ENCODE measurements around the gene MAGI1. TPM values are rescaled to one million over a fixed set of nuclear protein-coding genes. Genes with fewer than 3 reads are reported as not detected.

Gene MAGI1
- total RNA-seq, 1 experiment from 2014 or later: 58.2 TPM

DNA sequence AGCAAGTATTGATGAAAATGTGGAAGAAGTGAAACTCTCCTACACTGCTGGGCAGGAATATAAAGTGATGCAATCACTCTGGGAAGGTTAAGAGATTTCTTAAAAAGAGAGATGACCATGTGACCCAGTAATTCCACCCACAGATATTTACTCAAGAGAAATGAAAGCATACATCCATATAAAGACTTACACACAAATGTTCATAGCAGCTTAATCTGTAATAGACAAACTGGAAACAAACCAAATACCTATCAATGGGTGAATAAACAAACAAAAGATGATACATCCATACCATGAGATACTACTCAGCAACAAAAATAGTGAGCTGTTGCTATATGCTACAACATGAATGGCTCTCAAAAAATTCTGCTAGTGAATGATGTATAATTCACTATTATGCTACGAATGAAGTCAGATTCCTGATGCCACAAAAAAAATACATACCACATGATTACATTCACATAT lies 463.3 kb downstream of the MAGI1 start (continued):
- no peak for TF ChIP-seq IRF2 (CRISPR knock-in tag; IDR thresholded peaks at IDR 0.05; ENCODE audit: borderline replicate concordance, low read depth)

DNA sequence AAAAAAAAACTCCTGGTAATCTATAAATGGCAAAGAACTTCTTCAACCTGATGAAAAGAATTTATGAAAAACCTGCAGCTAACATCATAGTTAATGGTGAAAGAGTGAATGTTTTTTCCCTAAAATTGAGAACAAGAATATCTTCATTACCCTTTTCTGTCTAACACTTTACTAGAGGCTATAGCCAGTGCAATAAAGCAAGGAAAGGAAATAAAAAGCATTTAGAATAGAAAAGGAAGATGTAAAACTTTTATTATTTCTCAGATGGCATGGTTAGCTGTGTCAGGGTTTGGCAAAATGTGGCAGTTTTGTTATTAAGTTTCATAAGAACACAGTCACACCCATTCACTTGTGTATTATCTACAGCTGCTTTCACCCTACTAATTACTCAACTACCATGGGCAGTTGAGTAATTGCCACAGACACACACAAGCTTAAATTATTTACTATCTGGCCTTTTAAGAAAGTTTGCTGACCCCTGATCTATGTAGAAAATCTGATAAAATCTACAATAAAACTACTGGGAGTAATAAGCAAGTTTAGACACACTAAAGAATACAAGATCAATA lies 465.1 kb downstream of the MAGI1 start:
- Mint-ChIP-seq H3K27ac (no peak overlapping the region), H3K4me1 (peaks cover 21% of the 10 kb centered on the region), H3K36me3 (peaks cover 3% of the 10 kb centered on the region; the same call in 1 of the 2 replicates), H3K9me3 (peaks cover 11% of the 10 kb centered on the region), H3K4me3 (no peak overlapping the region), H3K27me3 (ENCODE audit: low read depth) (no peaks in the 10 kb centered on the region)
- no peak for TF ChIP-seq STAT6 (CRISPR knock-in tag; conservative IDR thresholded peaks at IDR 0.05; ENCODE audit: low read depth)
- TF ChIP-seq PRRX2 (CRISPR knock-in tag; IDR thresholded peaks at IDR 0.05): no peak
- TF ChIP-seq ZNF423 (CRISPR knock-in tag; IDR thresholded peaks at IDR 0.05): no peak
- no peak for TF ChIP-seq EMX1 (CRISPR knock-in tag; IDR thresholded peaks at IDR 0.05)
- TF ChIP-seq SMAD3 (CRISPR knock-in tag; IDR thresholded peaks at IDR 0.05; ENCODE audit: borderline replicate concordance): no peak
- no peak for TF ChIP-seq TP53 (CRISPR knock-in tag; IDR thresholded peaks at IDR 0.05)
- TF ChIP-seq, protein P1, sequence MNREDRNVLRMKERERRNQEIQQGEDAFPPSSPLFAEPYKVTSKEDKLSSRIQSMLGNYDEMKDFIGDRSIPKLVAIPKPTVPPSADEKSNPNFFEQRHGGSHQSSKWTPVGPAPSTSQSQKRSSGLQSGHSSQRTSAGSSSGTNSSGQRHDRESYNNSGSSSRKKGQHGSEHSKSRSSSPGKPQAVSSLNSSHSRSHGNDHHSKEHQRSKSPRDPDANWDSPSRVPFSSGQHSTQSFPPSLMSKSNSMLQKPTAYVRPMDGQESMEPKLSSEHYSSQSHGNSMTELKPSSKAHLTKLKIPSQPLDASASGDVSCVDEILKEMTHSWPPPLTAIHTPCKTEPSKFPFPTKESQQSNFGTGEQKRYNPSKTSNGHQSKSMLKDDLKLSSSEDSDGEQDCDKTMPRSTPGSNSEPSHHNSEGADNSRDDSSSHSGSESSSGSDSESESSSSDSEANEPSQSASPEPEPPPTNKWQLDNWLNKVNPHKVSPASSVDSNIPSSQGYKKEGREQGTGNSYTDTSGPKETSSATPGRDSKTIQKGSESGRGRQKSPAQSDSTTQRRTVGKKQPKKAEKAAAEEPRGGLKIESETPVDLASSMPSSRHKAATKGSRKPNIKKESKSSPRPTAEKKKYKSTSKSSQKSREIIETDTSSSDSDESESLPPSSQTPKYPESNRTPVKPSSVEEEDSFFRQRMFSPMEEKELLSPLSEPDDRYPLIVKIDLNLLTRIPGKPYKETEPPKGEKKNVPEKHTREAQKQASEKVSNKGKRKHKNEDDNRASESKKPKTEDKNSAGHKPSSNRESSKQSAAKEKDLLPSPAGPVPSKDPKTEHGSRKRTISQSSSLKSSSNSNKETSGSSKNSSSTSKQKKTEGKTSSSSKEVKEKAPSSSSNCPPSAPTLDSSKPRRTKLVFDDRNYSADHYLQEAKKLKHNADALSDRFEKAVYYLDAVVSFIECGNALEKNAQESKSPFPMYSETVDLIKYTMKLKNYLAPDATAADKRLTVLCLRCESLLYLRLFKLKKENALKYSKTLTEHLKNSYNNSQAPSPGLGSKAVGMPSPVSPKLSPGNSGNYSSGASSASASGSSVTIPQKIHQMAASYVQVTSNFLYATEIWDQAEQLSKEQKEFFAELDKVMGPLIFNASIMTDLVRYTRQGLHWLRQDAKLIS (CRISPR knock-in tag; IDR thresholded peaks at IDR 0.05; ENCODE audit: borderline replicate concordance): no peak
- TF ChIP-seq, protein P2, sequence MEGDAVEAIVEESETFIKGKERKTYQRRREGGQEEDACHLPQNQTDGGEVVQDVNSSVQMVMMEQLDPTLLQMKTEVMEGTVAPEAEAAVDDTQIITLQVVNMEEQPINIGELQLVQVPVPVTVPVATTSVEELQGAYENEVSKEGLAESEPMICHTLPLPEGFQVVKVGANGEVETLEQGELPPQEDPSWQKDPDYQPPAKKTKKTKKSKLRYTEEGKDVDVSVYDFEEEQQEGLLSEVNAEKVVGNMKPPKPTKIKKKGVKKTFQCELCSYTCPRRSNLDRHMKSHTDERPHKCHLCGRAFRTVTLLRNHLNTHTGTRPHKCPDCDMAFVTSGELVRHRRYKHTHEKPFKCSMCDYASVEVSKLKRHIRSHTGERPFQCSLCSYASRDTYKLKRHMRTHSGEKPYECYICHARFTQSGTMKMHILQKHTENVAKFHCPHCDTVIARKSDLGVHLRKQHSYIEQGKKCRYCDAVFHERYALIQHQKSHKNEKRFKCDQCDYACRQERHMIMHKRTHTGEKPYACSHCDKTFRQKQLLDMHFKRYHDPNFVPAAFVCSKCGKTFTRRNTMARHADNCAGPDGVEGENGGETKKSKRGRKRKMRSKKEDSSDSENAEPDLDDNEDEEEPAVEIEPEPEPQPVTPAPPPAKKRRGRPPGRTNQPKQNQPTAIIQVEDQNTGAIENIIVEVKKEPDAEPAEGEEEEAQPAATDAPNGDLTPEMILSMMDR (IDR thresholded peaks at IDR 0.05): no peak
- no peak for TF ChIP-seq RORB (CRISPR knock-in tag; IDR thresholded peaks at IDR 0.05)
- no peak for TF ChIP-seq ETV6 (CRISPR knock-in tag; IDR thresholded peaks at IDR 0.05)
- no peak for TF ChIP-seq E2F4 (CRISPR knock-in tag; IDR thresholded peaks at IDR 0.05; ENCODE audit: borderline replicate concordance, low read depth)
- no peak for TF ChIP-seq SMAD4 (CRISPR knock-in tag; IDR thresholded peaks at IDR 0.05)
- TF ChIP-seq, protein P3, sequence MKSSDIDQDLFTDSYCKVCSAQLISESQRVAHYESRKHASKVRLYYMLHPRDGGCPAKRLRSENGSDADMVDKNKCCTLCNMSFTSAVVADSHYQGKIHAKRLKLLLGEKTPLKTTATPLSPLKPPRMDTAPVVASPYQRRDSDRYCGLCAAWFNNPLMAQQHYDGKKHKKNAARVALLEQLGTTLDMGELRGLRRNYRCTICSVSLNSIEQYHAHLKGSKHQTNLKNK (CRISPR knock-in tag; IDR thresholded peaks at IDR 0.05): no peak
- TF ChIP-seq IRF2 (CRISPR knock-in tag; IDR thresholded peaks at IDR 0.05; ENCODE audit: borderline replicate concordance, low read depth): no peak
- no peak for TF ChIP-seq ELF4 (CRISPR knock-in tag; IDR thresholded peaks at IDR 0.05; ENCODE audit: low read depth)
- TF ChIP-seq, protein P4, sequence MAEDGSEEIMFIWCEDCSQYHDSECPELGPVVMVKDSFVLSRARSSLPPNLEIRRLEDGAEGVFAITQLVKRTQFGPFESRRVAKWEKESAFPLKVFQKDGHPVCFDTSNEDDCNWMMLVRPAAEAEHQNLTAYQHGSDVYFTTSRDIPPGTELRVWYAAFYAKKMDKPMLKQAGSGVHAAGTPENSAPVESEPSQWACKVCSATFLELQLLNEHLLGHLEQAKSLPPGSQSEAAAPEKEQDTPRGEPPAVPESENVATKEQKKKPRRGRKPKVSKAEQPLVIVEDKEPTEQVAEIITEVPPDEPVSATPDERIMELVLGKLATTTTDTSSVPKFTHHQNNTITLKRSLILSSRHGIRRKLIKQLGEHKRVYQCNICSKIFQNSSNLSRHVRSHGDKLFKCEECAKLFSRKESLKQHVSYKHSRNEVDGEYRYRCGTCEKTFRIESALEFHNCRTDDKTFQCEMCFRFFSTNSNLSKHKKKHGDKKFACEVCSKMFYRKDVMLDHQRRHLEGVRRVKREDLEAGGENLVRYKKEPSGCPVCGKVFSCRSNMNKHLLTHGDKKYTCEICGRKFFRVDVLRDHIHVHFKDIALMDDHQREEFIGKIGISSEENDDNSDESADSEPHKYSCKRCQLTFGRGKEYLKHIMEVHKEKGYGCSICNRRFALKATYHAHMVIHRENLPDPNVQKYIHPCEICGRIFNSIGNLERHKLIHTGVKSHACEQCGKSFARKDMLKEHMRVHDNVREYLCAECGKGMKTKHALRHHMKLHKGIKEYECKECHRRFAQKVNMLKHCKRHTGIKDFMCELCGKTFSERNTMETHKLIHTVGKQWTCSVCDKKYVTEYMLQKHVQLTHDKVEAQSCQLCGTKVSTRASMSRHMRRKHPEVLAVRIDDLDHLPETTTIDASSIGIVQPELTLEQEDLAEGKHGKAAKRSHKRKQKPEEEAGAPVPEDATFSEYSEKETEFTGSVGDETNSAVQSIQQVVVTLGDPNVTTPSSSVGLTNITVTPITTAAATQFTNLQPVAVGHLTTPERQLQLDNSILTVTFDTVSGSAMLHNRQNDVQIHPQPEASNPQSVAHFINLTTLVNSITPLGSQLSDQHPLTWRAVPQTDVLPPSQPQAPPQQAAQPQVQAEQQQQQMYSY (CRISPR knock-in tag; IDR thresholded peaks at IDR 0.05): no peak
- ChIA-PET CTCF (no interaction called here), POLR2A (no interaction called here)
- ATAC-seq (no peak), DNase-seq (ENCODE audit: low spot score) (no peak)

All from WTC11 (cell line).